Astrocyte (in vitro differentiated cells and primary cell): Measurements from ENCODE around the gene RBFOX2. TPM values are rescaled to one million over a fixed set of nuclear protein-coding genes. Genes with fewer than 3 reads are reported as not detected.
"Not testable (repeated sequence)": the region's sequence is repeated elsewhere in the genome, so short reads cannot be mapped to it uniquely, and the experiment has no call there.

Source experiments
- DNase-seq: peaks from one replicate; pipeline ENCODE4 v3.0.0-alpha.2; 2010; ENCODE audit warnings: low read depth
- FAIRE-seq: peaks from 2 replicates; lab custom pipeline; 2011; peaks lifted over from hg19 to GRCh38; lab: Jason Lieb, UNC
- H2AFZ ChIP-seq: 2 replicates; pipeline ENCODE4 v1.6.0; 2012; ENCODE audit warnings: low read depth, low read length, inconsistent platforms
- H3K27ac ChIP-seq: 2 replicates; pipeline ENCODE4 v1.5.1; 2011; ENCODE audit warnings: low read depth, low read length, inconsistent platforms
- H3K27me3 ChIP-seq: 2 replicates; pipeline ENCODE4 v1.6.0; 2011; ENCODE audit warnings: low read length, inconsistent platforms; ENCODE audit not compliant: insufficient read depth
- H3K36me3 ChIP-seq: 2 replicates; pipeline ENCODE4 v1.5.1; 2011; ENCODE audit warnings: low read length, inconsistent platforms; ENCODE audit not compliant: insufficient read depth
- H3K4me1 ChIP-seq: 2 replicates; pipeline ENCODE4 v1.5.1; 2011; ENCODE audit warnings: low read length, inconsistent platforms; ENCODE audit not compliant: insufficient read depth
- H3K4me2 ChIP-seq: 2 replicates; pipeline ENCODE4 v1.6.0; 2012; ENCODE audit warnings: low read length, inconsistent platforms
- H3K4me3 ChIP-seq: 2 replicates; pipeline ENCODE4 v1.5.1; 2011; ENCODE audit warnings: low read depth, mild to moderate bottlenecking, low read length, inconsistent platforms; ENCODE audit not compliant: insufficient read depth
- H3K79me2 ChIP-seq: 2 replicates; pipeline ENCODE4 v1.6.0; 2012; ENCODE audit warnings: mild to moderate bottlenecking, low read length, inconsistent platforms; ENCODE audit not compliant: insufficient read depth
- H3K9ac ChIP-seq: 2 replicates; pipeline ENCODE4 v1.6.0; 2012; ENCODE audit warnings: mild to moderate bottlenecking, low read length, inconsistent platforms
- H3K9me3 ChIP-seq: 2 replicates; pipeline ENCODE4 v1.5.1; 2012; ENCODE audit warnings: low read depth, mild to moderate bottlenecking, low read length, inconsistent platforms; ENCODE audit not compliant: insufficient read depth
- H4K20me1 ChIP-seq: 2 replicates; pipeline ENCODE4 v1.6.0; 2012; ENCODE audit warnings: low read length, inconsistent platforms; ENCODE audit not compliant: insufficient read depth
- H3K27ac Mint-ChIP-seq: one replicate; pipeline ENCODE4 v1.8.0; 2021; ENCODE audit warnings: mild to moderate bottlenecking, mixed read lengths; ENCODE audit not compliant: unreplicated experiment
- H3K27me3 Mint-ChIP-seq: one replicate; pipeline ENCODE4 v1.8.0; 2021; ENCODE audit warnings: low read depth, mixed read lengths; ENCODE audit not compliant: unreplicated experiment
- H3K36me3 Mint-ChIP-seq: one replicate; pipeline ENCODE4 v1.8.0; 2021; ENCODE audit warnings: low read depth, mixed read lengths; ENCODE audit not compliant: unreplicated experiment
- H3K4me1 Mint-ChIP-seq: one replicate; pipeline ENCODE4 v1.8.0; 2021; ENCODE audit warnings: low read depth, mixed read lengths; ENCODE audit not compliant: unreplicated experiment
- H3K4me3 Mint-ChIP-seq: one replicate; pipeline ENCODE4 v1.8.0; 2021; ENCODE audit warnings: mild to moderate bottlenecking, moderate library complexity, mixed read lengths; ENCODE audit not compliant: unreplicated experiment
- H3K9me3 Mint-ChIP-seq: one replicate; pipeline ENCODE4 v1.8.0; 2021; ENCODE audit warnings: mild to moderate bottlenecking, mixed read lengths; ENCODE audit not compliant: unreplicated experiment
- EZH2 ChIP-seq: IDR thresholded peaks from 2 replicates; pipeline ENCODE4 v1.6.1; 2012; ENCODE audit warnings: mild to moderate bottlenecking, low read length, inconsistent platforms; ENCODE audit not compliant: insufficient read depth
- total RNA-seq: library from RNA; stranded (reverse); gene quantifications from 2 replicates; pipeline ENCODE4 v1.2.1, GENCODE V29; 2021
- TF ChIP-seq, protein P1 (sequence below): IDR thresholded peaks from 2 replicates; pipeline ENCODE4 v1.5.1; 2011; ENCODE audit warnings: low read depth, mild to moderate bottlenecking, inconsistent platforms, low read length, moderate library complexity; ENCODE audit not compliant: insufficient read depth

RBFOX2 gene
- total RNA-seq, 1 donor from 2014 or later: 169 TPM

DNA sequence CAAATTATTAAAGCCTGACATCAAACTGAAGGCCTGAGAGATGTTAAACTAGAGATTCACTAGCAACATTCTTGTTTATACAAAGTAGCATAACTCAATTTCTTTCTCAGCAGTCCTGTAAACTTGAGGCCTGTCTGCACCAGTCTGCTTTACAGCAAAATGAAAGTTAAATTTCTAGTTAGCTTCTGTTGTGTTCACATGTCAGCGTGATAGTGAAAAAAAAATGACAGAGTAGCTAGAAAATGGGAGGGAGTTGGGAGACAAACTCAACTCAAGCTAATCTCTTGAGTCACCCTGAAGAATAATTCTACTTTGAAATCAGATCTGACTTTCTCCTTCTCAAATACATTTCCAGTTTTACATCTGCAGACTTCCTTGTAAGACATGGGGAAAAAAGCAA, 6.5 kb downstream of the RBFOX2 start:
- DNase-seq: peak; percentile 63

DNA sequence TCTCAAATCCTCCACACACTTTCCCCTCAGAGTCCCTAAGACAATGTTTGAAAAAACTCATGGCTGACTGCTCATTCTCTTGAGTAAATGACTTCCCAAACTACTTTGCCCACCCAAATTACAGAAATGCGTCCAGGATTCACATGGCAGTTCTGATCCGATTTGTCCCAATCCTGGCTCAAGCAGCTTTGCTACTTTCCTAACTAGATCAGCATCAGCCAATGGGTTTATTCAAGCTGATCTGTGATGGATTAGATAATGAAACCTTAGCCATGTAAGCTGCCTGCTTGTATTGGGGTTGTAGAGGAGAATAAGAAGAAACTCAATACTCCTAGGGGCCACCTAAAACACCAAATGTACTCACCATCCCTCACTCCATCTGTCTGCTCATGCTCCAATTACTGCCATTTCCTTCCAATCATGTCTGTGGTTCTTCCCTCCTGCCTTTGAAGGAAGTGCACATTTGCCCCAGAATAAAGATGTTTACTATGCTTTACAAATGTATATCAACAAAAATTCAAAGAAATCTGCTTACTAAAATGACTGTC, 6.9 kb downstream of the RBFOX2 start:
- no peak overlapping the region for H3K4me3 ChIP-seq
- no peaks in the 10 kb centered on the region for H3K9me3 ChIP-seq
- no peak overlapping the region for H3K27ac Mint-ChIP-seq
- H2AFZ ChIP-seq: no peak overlapping the region
- H3K36me3 Mint-ChIP-seq: peaks cover 1% of the 10 kb centered on the region
- H3K27ac ChIP-seq: no peak overlapping the region
- H3K9me3 Mint-ChIP-seq: no peaks in the 10 kb centered on the region
- DNase-seq (no peak), FAIRE-seq (no peak)
- H3K4me2 ChIP-seq: peak overlapping the region; percentile 39
- H3K9ac ChIP-seq: no peak overlapping the region
- peaks cover 8% of the 10 kb centered on the region for H3K36me3 ChIP-seq
- H3K27me3 ChIP-seq: no peaks in the 10 kb centered on the region
- peaks cover 40% of the 10 kb centered on the region for H3K4me1 Mint-ChIP-seq
- TF ChIP-seq EZH2: no peak
- TF ChIP-seq, protein P1, sequence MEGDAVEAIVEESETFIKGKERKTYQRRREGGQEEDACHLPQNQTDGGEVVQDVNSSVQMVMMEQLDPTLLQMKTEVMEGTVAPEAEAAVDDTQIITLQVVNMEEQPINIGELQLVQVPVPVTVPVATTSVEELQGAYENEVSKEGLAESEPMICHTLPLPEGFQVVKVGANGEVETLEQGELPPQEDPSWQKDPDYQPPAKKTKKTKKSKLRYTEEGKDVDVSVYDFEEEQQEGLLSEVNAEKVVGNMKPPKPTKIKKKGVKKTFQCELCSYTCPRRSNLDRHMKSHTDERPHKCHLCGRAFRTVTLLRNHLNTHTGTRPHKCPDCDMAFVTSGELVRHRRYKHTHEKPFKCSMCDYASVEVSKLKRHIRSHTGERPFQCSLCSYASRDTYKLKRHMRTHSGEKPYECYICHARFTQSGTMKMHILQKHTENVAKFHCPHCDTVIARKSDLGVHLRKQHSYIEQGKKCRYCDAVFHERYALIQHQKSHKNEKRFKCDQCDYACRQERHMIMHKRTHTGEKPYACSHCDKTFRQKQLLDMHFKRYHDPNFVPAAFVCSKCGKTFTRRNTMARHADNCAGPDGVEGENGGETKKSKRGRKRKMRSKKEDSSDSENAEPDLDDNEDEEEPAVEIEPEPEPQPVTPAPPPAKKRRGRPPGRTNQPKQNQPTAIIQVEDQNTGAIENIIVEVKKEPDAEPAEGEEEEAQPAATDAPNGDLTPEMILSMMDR: no peak
- H3K4me3 Mint-ChIP-seq: no peak overlapping the region
- no peaks in the 10 kb centered on the region for H3K27me3 Mint-ChIP-seq
- H3K4me1 ChIP-seq: peaks cover 15% of the 10 kb centered on the region
- H3K79me2 ChIP-seq: peaks cover 76% of the 10 kb centered on the region
- peaks cover 72% of the 10 kb centered on the region for H4K20me1 ChIP-seq

More for the DNA sequence above, 6.5 kb downstream of the RBFOX2 start:
- no peaks in the 10 kb centered on the region for H3K27me3 Mint-ChIP-seq
- Histone ChIP-seq H3K4me2 (peak overlapping the region; percentile 39), H4K20me1 (peaks cover 72% of the 10 kb centered on the region), H3K27me3 (no peaks in the 10 kb centered on the region), H3K9ac (no peak overlapping the region), H3K4me1 (peaks cover 18% of the 10 kb centered on the region), H3K36me3 (peaks cover 8% of the 10 kb centered on the region), H3K9me3 (no peaks in the 10 kb centered on the region), H3K27ac (no peak overlapping the region), H3K4me3 (no peak overlapping the region), H2AFZ (no peak overlapping the region), H3K79me2 (peaks cover 76% of the 10 kb centered on the region)
- H3K36me3 Mint-ChIP-seq: peaks cover 1% of the 10 kb centered on the region
- FAIRE-seq: peak; percentile 55
- H3K4me3 Mint-ChIP-seq: no peak overlapping the region
- H3K9me3 Mint-ChIP-seq: no peaks in the 10 kb centered on the region
- peaks cover 42% of the 10 kb centered on the region for H3K4me1 Mint-ChIP-seq
- no peak overlapping the region for H3K27ac Mint-ChIP-seq
- no peak for TF ChIP-seq EZH2
- TF ChIP-seq, protein P1: no peak

DNA sequence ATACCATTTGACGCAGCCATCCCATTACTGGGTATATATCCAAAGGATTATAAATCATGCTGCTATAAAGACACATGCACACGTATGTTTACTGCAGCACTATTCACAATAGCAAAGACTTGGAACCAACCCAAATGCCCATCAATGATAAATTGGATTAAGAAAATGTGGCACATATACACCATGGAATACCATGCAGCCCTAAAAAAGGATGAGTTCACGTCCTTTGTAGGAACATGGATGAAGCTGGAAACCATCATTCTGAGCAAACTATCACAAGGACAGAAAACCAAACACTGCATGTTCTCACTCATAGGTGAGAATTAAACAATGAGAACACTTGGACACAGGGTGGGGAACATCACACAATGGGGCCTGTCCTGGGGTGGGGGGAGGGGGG, 7.8 kb downstream of the RBFOX2 start:
- Histone ChIP-seq H3K79me2 (peaks cover 76% of the 10 kb centered on the region), H3K4me1 (peaks cover 11% of the 10 kb centered on the region), H4K20me1 (peaks cover 74% of the 10 kb centered on the region)
- DNase-seq, H2AFZ ChIP-seq, H3K4me3 Mint-ChIP-seq, H3K4me3 ChIP-seq, H3K9me3 Mint-ChIP-seq, H3K27ac Mint-ChIP-seq, H3K9ac ChIP-seq, H3K27me3 ChIP-seq, H3K27me3 Mint-ChIP-seq, FAIRE-seq, H3K36me3 ChIP-seq, H3K27ac ChIP-seq, H3K36me3 Mint-ChIP-seq, H3K4me2 ChIP-seq, H3K9me3 ChIP-seq: not testable (repeated sequence)
- H3K4me1 Mint-ChIP-seq: peaks cover 40% of the 10 kb centered on the region
